ENCODE measurements around the gene ZFP69.

The ZFP69 gene

DNA sequence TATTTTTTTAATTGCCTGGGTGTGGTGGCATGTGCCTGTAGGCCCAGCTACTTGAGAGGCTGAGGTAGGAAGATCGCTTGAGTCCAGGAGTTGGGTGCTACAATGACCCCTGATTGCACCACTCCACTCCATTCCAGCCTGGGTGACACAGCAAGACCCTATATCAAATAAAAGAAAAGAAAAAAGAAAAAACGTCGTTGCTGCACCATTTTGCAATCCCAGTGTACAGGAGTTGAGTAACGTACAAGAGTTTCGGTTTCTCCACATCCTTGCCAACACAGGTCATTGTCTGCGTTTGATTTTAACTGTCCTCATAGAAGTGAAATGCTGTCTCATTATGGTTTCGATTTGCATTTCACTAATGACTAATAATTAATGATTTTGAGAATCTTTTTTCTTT, 62.2 kb downstream of the ZFP69 start:
- H3K9ac ChIP-seq (ENCODE audit: insufficient read length, low read depth), result no peak overlapping the region
- H3K4me1 ChIP-seq (ENCODE audit: insufficient read depth, insufficient read length), result no peaks in the 10 kb centered on the region
- no peaks in the 10 kb centered on the region; the same call in 1 of the 2 replicates for H3K9me3 ChIP-seq (ENCODE audit: insufficient read depth, low read length)
- H3K36me3 ChIP-seq (ENCODE audit: insufficient read depth, insufficient read length, low read length), result peaks cover 39% of the 10 kb centered on the region
- TF ChIP-seq YY1 (IDR thresholded peaks at IDR 0.05; ENCODE audit: insufficient read depth, insufficient read length), result no peak
- no peak for TF ChIP-seq ZNF274 (IDR thresholded peaks at IDR 0.05; ENCODE audit: low read depth, low read length)
- TF ChIP-seq SUZ12 (IDR thresholded peaks at IDR 0.05; ENCODE audit: extremely low read depth, insufficient read depth, insufficient read length), result no peak
- H3K4me3 ChIP-seq (ENCODE audit: insufficient read length, low read depth), result no peak overlapping the region
- no peak for DNase-seq (ENCODE audit: low read depth, low spot score)
- no peaks in the 10 kb centered on the region for H3K27me3 ChIP-seq (ENCODE audit: insufficient read depth, insufficient read length)

Data from NT2/D1 (cell line).